Adrenal gland (tissue), 12 donors: Measurements from ENCODE around the gene ST7. TPM values are rescaled to one million over a fixed set of nuclear protein-coding genes. Genes with fewer than 3 reads are reported as not detected.

ENCODE experiments used
- DNase-seq, 7 donors: peaks; one replicate each; pipeline ENCODE4 v3.0.0-alpha.2; 2019 to 2020
- H3K27ac ChIP-seq, 5 donors: fragments of 200-600 bp; sonication (generic) in 4 of 5; 1 replicate in 3 of 5; 2 replicates in 2 of 5; pipeline versions ENCODE4 v1.5.1 to v1.8.0; 2016 to 2020; ENCODE audit warnings: mild to moderate bottlenecking in 1 of 5
- H3K27me3 ChIP-seq: fragments of 200-600 bp; 2 replicates; pipeline ENCODE4 v1.8.0; 2021
- H3K36me3 ChIP-seq, 2 donors: fragments of 200-600 bp; replicated peaks in 1 of 2; 1 replicate in 1 of 2; 2 replicates in 1 of 2; pipeline versions ENCODE4 v1.5.1 to v1.8.0; 2018 to 2022
- H3K4me1 ChIP-seq, 2 donors: fragments of 200-600 bp; replicated peaks in 1 of 2; 1 replicate in 1 of 2; 2 replicates in 1 of 2; pipeline versions ENCODE4 v1.5.1 to v1.8.0; 2018 to 2021
- H3K4me3 ChIP-seq, 4 donors: fragments of 200-600 bp; sonication (generic) in 3 of 4; one replicate each; pipeline ENCODE4 v1.5.1; 2016 to 2018
- H3K9me3 ChIP-seq, 3 donors: fragments of 200-600 bp; sonication (generic) in 1 of 3; replicated peaks in 1 of 3; 1 replicate in 2 of 3; 2 replicates in 1 of 3; pipeline versions ENCODE4 v1.5.1 to v1.8.0; 2016 to 2021
- POLR2A ChIP-seq, 2 donors: fragments of 450-650 bp; IDR thresholded peaks; one replicate each; pipeline ENCODE4 v1.6.1; 2017; ENCODE audit warnings: antibody characterized with exemption in 2 of 2, mild to moderate bottlenecking in 2 of 2, moderate library complexity in 1 of 2
- WGBS, 4 donors: extraction: QIAGEN DNeasy Blood & Tissue Kit in 2 of 4; methylation state at CpG; one replicate each; pipeline versions ENCODE4 v1.1.5 to v1.1.7; 2013 to 2017; 5-methylcytosine and 5-hydroxymethylcytosine counted together
- intact Hi-C, 2 donors: fragments of 100-400 bp; cut with DNase I; formaldehyde crosslinking; loops; one replicate each; pipeline versions ENCODE4 v1.14.1 to v1.15.0; 2022 to 2023
- polyA plus RNA-seq, 3 donors: library from polyadenylated mRNA; stranded (reverse); fragments of 200-250 nt in 2 of 3; fragments of 350-450 nt in 1 of 3; fragmentation: Illumina TruSeq in 1 of 3; extraction: RNeasy Lipid Tissue Mini Kit (QIAGEN cat#74804) in 1 of 3; gene quantifications; one replicate each; pipeline ENCODE4 v1.2.3, GENCODE V29; 2013 to 2014
- total RNA-seq, 9 donors: library from RNA; depleted of rRNA in 4 of 9; stranded (reverse); fragments of >200 nt in 4 of 9; fragments of 120-200 nt in 1 of 9; fragmentation: NEBNext Ultra II Directional in 1 of 9; extraction: Animal tissue kit (Norgen Biotek cat#: 25700) in 1 of 9; gene quantifications; one replicate each; pipeline versions ENCODE4 v1.1.0 to v1.2.4, GENCODE V29; 2013 to 2023
- TF ChIP-seq, protein P1 (sequence below), 6 experiments: fragments of 450-650 bp in 4 of 6; fragments of 200-600 bp in 2 of 6; sonication (generic) in 1 of 6; IDR thresholded peaks; 1 replicate in 5 of 6; 2 replicates in 1 of 6; pipeline versions ENCODE4 v1.5.1 to v1.8.0; 2016 to 2021; ENCODE audit warnings: antibody characterized with exemption in 6 of 6, mild to moderate bottlenecking in 2 of 6, moderate library complexity in 1 of 6
- donor health status: healthy with polysubstance abuse.
- donor health status: Bipolar disorder and iron deficiency.
- donor health status: DM: yes; HTN: yes; CAD: no.
- donor health status: DM: no; HTN: no; CAD: no.
- donor health status: DM: no; HTN: no; CAD: no.
- donor health status: DM: yes; HTN: yes; CAD: no.

ST7 gene
- total and polyA plus RNA-seq, 12 donors, result 15.7 to 69.9 (median 33.1) TPM

DNA sequence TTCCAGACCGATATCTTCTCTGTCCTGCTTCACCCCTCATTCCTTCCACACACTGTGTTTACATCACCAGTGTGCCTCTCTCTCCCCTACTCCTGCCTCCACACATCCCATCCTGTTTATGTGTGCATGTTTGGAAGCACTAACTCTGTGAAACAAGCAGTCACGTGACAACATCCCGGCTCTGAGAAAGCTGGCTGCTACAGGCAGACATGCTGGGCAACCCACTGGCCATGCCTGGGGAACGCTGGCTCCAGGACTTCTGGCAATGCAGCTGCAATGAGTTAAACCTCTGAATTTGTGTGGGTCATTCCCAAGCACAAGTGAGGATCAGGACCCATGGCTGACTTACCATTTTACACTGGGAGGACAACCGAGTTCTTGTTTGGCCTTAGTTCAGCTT, 295.5 kb downstream of the ST7 start:
- Histone ChIP-seq H3K4me3 (no peak overlapping the region), H3K27me3 (no peaks in the 10 kb centered on the region), H3K4me1 (no peaks in the 10 kb centered on the region), H3K36me3 (no peaks in the 10 kb centered on the region), H3K9me3 (no peaks in the 10 kb centered on the region), H3K27ac (no peak overlapping the region)
- 58 to 75% (median 64%) methylated on average over 5 of the region's 5 CpGs for WGBS, 4 donors
- DNase-seq, result no peak
- TF ChIP-seq, protein P1, sequence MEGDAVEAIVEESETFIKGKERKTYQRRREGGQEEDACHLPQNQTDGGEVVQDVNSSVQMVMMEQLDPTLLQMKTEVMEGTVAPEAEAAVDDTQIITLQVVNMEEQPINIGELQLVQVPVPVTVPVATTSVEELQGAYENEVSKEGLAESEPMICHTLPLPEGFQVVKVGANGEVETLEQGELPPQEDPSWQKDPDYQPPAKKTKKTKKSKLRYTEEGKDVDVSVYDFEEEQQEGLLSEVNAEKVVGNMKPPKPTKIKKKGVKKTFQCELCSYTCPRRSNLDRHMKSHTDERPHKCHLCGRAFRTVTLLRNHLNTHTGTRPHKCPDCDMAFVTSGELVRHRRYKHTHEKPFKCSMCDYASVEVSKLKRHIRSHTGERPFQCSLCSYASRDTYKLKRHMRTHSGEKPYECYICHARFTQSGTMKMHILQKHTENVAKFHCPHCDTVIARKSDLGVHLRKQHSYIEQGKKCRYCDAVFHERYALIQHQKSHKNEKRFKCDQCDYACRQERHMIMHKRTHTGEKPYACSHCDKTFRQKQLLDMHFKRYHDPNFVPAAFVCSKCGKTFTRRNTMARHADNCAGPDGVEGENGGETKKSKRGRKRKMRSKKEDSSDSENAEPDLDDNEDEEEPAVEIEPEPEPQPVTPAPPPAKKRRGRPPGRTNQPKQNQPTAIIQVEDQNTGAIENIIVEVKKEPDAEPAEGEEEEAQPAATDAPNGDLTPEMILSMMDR (IDR thresholded peaks at IDR 0.05), result no peak
- TF ChIP-seq POLR2A (IDR thresholded peaks at IDR 0.05), result no peak
- intact Hi-C loops, result no loop called here

DNA sequence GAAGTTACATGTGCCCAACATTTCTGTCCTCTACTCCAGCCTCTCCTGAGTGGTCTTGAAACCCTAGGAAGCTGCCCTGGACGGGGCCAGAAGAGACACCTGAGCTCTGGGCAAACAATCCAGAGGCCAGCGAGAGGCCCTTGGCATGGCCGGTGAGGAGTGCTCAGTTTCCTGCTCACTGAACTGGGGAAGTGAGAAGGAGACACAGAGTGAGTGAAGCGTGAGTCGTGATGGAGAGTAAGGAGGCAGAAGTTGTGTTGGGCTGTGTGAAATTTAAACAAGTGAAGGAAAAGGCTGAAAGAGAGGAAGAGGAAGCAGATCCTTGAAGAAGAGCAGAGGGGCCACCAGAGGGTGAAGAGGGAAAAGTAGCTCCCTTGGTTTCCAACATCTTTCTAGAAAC, 296.4 kb downstream of the ST7 start:
- Histone ChIP-seq H3K27me3 (no peaks in the 10 kb centered on the region), H3K36me3 (no peaks in the 10 kb centered on the region), H3K9me3 (no peaks in the 10 kb centered on the region), H3K4me3 (no peak overlapping the region), H3K4me1 (no peaks in the 10 kb centered on the region), H3K27ac (no peak overlapping the region)
- TF ChIP-seq, protein P1 (IDR thresholded peaks at IDR 0.05), result no peak
- TF ChIP-seq POLR2A (IDR thresholded peaks at IDR 0.05), result no peak
- no peak for DNase-seq
- WGBS, 4 donors, result 63 to 75% (median 68%) methylated on average over 5 of the region's 5 CpGs
- intact Hi-C loops, result no loop called here

DNA sequence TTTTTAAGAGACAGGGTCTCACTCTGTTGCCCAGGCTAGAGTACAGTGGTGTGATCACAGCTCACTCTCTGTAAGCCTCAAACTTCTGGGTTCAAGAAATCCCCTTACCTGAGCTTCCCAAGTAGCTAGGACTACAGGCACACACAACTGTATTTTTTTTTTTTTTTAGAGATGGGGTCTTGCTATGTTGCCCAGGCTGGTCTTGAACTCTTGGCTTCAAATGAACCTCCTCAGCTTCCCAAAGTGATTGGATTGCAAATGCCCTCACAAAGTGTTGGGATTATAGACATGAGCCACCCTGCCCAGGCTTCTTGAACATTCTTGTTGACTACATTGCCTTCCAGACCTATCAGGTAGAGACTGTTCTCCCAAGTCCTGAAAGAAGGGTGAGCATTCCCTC, 296.9 kb downstream of the ST7 start:
- no peaks in the 10 kb centered on the region for H3K36me3 ChIP-seq
- no peaks in the 10 kb centered on the region for H3K4me1 ChIP-seq
- H3K4me3 ChIP-seq, result no peak overlapping the region
- intact Hi-C loops, result no loop called here
- no peaks in the 10 kb centered on the region for H3K9me3 ChIP-seq
- no peaks in the 10 kb centered on the region for H3K27me3 ChIP-seq
- H3K27ac ChIP-seq, result no peak overlapping the region
- TF ChIP-seq POLR2A (IDR thresholded peaks at IDR 0.05), result no peak
- TF ChIP-seq, protein P1 (IDR thresholded peaks at IDR 0.05), result no peak
- DNase-seq, result no peak

- no peak overlapping the region for H3K27ac ChIP-seq
- no peaks in the 10 kb centered on the region for H3K4me1 ChIP-seq
- 52 to 70% (median 65%) methylated on average over 4 of the region's 4 CpGs for WGBS, 4 donors
- no peaks in the 10 kb centered on the region for H3K36me3 ChIP-seq
- no peak for DNase-seq
- no peak overlapping the region for H3K4me3 ChIP-seq
- TF ChIP-seq, protein P1 (IDR thresholded peaks at IDR 0.05), result no peak
- TF ChIP-seq POLR2A (IDR thresholded peaks at IDR 0.05), result no peak
- intact Hi-C loops, result no loop called here
- no peaks in the 10 kb centered on the region for H3K9me3 ChIP-seq
- no peaks in the 10 kb centered on the region for H3K27me3 ChIP-seq
These were observed 297.5 kb downstream of the ST7 start for GRCh38 chr7:117250801-117251200.
